GM12872 (cell line): Measurements from ENCODE around the gene UBR1.

Experiments used
- CTCF ChIP-seq: IDR thresholded peaks from 3 replicates; pipeline ENCODE4 v1.5.1; 2011; ENCODE audit warnings: low read depth, mild to moderate bottlenecking, low read length, moderate library complexity; ENCODE audit not compliant: insufficient read depth

The UBR1 gene

GRCh38 chr15:43081283-43081682 is 24.6 kb downstream of the UBR1 start:
- no peak for TF ChIP-seq CTCF

DNA sequence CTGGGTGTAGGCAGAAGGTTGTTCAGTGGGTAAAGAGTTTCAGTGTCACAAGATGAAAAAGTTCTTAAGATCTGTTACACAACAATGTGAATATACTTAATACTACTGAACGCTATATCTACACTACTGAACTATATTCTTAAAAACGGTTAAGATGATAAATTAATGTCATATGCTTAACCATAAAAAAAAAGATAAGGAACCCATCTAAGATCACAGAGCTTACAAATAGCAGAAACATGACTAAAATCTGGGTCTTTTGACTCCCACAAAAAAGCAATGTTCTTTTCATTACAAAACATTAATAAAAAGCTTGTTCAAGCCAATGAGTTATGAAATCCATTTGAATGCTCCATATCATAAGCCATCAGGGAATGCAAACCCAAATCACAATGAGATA is 34.4 kb downstream of the UBR1 start:
- TF ChIP-seq CTCF: no peak

- TF ChIP-seq CTCF: no peak
Observed at GRCh38 chr15:43070893-43071292, 34.9 kb downstream of the UBR1 start.

- no peak for TF ChIP-seq CTCF
Observed at GRCh38 chr15:43070249-43070648, 35.6 kb downstream of the UBR1 start.

- no peak for TF ChIP-seq CTCF
Observed at GRCh38 chr15:43067717-43068461, 37.9 kb downstream of the UBR1 start.

GRCh38 chr15:43056696-43057095 is 49.1 kb downstream of the UBR1 start:
- no peak for TF ChIP-seq CTCF

DNA sequence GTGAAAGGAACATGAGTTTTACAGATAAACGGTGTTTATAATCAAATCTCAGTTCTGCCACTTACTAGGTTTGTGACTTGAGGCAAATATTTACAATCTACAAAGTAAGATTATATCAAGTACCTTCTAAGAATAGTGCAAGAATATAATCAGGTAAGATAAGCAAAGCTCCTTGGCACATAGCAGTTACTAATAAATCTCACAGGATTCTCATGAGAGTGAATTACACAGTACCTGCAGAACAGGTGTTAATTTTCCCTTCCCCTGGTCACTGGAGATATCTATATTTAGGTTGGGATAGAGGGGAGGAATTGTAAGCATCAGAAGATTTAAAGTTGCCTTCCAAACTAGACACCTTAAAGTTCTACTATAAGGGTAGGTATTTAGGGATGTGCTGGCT is 53.0 kb downstream of the UBR1 start:
- TF ChIP-seq CTCF: no peak
